ENCODE measurements around the gene R3HCC1L.

The R3HCC1L gene

GRCh38 chr10:98258683-98259454, 124.4 kb downstream of the R3HCC1L start:
- H3K4me3 ChIP-seq (ENCODE audit: low read depth, low read length) = no peak overlapping the region
- TF ChIP-seq CTCF (IDR thresholded peaks at IDR 0.05; ENCODE audit: low read depth, low read length) = no peak
- TF ChIP-seq MAX (IDR thresholded peaks at IDR 0.05; ENCODE audit: low read depth, low read length) = no peak
- no peak for TF ChIP-seq MYC (IDR thresholded peaks at IDR 0.05; ENCODE audit: low read depth, low read length)
- no peak for TF ChIP-seq POLR2A (IDR thresholded peaks at IDR 0.05; ENCODE audit: extremely low read depth, insufficient read length)
- DNase-seq (ENCODE audit: low read depth) = no peak

GRCh38 chr10:98259606-98260315, 125.3 kb downstream of the R3HCC1L start:
- TF ChIP-seq POLR2A (IDR thresholded peaks at IDR 0.05; ENCODE audit: extremely low read depth, insufficient read length) (no peak), MAX (IDR thresholded peaks at IDR 0.05; ENCODE audit: low read depth, low read length) (peak; percentile 71), CTCF (IDR thresholded peaks at IDR 0.05; ENCODE audit: low read depth, low read length) (no peak), MYC (IDR thresholded peaks at IDR 0.05; ENCODE audit: low read depth, low read length) (peak; percentile 58)
- H3K4me3 ChIP-seq (ENCODE audit: low read depth, low read length) = no peak overlapping the region
- peak; percentile 95 for DNase-seq (ENCODE audit: low read depth)

- no peak for TF ChIP-seq POLR2A (IDR thresholded peaks at IDR 0.05; ENCODE audit: extremely low read depth, insufficient read length)
- no peak for TF ChIP-seq CTCF (IDR thresholded peaks at IDR 0.05; ENCODE audit: low read depth, low read length)
- no peak for TF ChIP-seq MYC (IDR thresholded peaks at IDR 0.05; ENCODE audit: low read depth, low read length)
- TF ChIP-seq MAX (IDR thresholded peaks at IDR 0.05; ENCODE audit: low read depth, low read length) = no peak
- no peak overlapping the region for H3K4me3 ChIP-seq (ENCODE audit: low read depth, low read length)
- no peak for DNase-seq (ENCODE audit: low read depth)
Observed at GRCh38 chr10:98260350-98260749, 125.9 kb downstream of the R3HCC1L start.

- TF ChIP-seq MYC (IDR thresholded peaks at IDR 0.05; ENCODE audit: low read depth, low read length) (no peak), CTCF (IDR thresholded peaks at IDR 0.05; ENCODE audit: low read depth, low read length) (no peak)
- H3K4me3 ChIP-seq (ENCODE audit: low read depth, low read length) = no peak overlapping the region
- no peak for DNase-seq (ENCODE audit: low read depth)
Observed at GRCh38 chr10:98260752-98261151, 126.3 kb downstream of the R3HCC1L start.

GRCh38 chr10:98261436-98262277, 127.2 kb downstream of the R3HCC1L start:
- TF ChIP-seq POLR2A (IDR thresholded peaks at IDR 0.05; ENCODE audit: extremely low read depth, insufficient read length) = no peak
- no peak for TF ChIP-seq MAX (IDR thresholded peaks at IDR 0.05; ENCODE audit: low read depth, low read length)
- no peak for TF ChIP-seq CTCF (IDR thresholded peaks at IDR 0.05; ENCODE audit: low read depth, low read length)
- TF ChIP-seq MYC (IDR thresholded peaks at IDR 0.05; ENCODE audit: low read depth, low read length) = no peak
- no peak overlapping the region for H3K4me3 ChIP-seq (ENCODE audit: low read depth, low read length)
- DNase-seq (ENCODE audit: low read depth) = no peak

Data from NB4 (cell line).